Measurements from ENCODE around the gene B3GALT6. TPM values are rescaled to one million over a fixed set of nuclear protein-coding genes. Genes with fewer than 3 reads are reported as not detected.
A peak's percentile ranks its signal among the peaks of the same experiment; 100 is the strongest.

B3GALT6 gene
- total RNA-seq, 1 experiment from 2014 or later = 20.0 TPM

DNA sequence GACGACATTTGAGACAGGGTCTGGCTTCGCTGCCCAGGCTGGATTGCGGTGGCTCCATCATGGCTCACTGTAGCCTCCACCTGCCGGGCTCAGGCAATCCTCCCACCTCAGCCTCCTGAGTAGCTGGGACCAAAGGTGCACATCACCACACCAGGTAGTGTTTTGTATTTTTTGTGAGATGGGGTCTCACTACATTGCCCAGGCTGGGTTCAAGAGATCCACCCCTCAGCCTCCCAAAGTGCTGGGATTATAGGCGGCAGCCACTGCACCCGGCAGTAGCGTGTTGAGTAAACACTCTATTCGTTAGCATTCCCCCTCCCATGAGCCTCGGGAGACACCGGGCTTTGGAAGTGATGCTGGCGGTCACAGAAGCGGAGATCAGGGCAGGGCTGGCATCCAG lies 21.3 kb downstream of the B3GALT6 start:
- Mint-ChIP-seq H3K27me3 (ENCODE audit: low read depth) (no peaks in the 10 kb centered on the region), H3K4me1 (peaks cover 7% of the 10 kb centered on the region), H3K27ac (no peak overlapping the region), H3K36me3 (peaks cover 41% of the 10 kb centered on the region), H3K4me3 (no peak overlapping the region), H3K9me3 (no peaks in the 10 kb centered on the region)
- ChIA-PET CTCF (no interaction called here), POLR2A (no interaction called here)
- ATAC-seq = no peak
- DNase-seq (ENCODE audit: low spot score) = no peak
- TF ChIP-seq ZNF416 (CRISPR knock-in tag; IDR thresholded peaks at IDR 0.05) (no peak), GTF2I (CRISPR knock-in tag; conservative IDR thresholded peaks at IDR 0.05) (0 out of 2 replicates have a peak, but pooled peaks have one; percentile 40), ZNF121 (CRISPR knock-in tag; IDR thresholded peaks at IDR 0.05) (peak; percentile 97), TEAD1 (CRISPR knock-in tag; IDR thresholded peaks at IDR 0.05) (no peak), CREM (CRISPR knock-in tag; IDR thresholded peaks at IDR 0.05) (no peak)
- TF ChIP-seq, protein P1, sequence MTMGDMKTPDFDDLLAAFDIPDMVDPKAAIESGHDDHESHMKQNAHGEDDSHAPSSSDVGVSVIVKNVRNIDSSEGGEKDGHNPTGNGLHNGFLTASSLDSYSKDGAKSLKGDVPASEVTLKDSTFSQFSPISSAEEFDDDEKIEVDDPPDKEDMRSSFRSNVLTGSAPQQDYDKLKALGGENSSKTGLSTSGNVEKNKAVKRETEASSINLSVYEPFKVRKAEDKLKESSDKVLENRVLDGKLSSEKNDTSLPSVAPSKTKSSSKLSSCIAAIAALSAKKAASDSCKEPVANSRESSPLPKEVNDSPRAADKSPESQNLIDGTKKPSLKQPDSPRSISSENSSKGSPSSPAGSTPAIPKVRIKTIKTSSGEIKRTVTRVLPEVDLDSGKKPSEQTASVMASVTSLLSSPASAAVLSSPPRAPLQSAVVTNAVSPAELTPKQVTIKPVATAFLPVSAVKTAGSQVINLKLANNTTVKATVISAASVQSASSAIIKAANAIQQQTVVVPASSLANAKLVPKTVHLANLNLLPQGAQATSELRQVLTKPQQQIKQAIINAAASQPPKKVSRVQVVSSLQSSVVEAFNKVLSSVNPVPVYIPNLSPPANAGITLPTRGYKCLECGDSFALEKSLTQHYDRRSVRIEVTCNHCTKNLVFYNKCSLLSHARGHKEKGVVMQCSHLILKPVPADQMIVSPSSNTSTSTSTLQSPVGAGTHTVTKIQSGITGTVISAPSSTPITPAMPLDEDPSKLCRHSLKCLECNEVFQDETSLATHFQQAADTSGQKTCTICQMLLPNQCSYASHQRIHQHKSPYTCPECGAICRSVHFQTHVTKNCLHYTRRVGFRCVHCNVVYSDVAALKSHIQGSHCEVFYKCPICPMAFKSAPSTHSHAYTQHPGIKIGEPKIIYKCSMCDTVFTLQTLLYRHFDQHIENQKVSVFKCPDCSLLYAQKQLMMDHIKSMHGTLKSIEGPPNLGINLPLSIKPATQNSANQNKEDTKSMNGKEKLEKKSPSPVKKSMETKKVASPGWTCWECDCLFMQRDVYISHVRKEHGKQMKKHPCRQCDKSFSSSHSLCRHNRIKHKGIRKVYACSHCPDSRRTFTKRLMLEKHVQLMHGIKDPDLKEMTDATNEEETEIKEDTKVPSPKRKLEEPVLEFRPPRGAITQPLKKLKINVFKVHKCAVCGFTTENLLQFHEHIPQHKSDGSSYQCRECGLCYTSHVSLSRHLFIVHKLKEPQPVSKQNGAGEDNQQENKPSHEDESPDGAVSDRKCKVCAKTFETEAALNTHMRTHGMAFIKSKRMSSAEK (CRISPR knock-in tag; IDR thresholded peaks at IDR 0.05; ENCODE audit: borderline replicate concordance) = no peak

DNA sequence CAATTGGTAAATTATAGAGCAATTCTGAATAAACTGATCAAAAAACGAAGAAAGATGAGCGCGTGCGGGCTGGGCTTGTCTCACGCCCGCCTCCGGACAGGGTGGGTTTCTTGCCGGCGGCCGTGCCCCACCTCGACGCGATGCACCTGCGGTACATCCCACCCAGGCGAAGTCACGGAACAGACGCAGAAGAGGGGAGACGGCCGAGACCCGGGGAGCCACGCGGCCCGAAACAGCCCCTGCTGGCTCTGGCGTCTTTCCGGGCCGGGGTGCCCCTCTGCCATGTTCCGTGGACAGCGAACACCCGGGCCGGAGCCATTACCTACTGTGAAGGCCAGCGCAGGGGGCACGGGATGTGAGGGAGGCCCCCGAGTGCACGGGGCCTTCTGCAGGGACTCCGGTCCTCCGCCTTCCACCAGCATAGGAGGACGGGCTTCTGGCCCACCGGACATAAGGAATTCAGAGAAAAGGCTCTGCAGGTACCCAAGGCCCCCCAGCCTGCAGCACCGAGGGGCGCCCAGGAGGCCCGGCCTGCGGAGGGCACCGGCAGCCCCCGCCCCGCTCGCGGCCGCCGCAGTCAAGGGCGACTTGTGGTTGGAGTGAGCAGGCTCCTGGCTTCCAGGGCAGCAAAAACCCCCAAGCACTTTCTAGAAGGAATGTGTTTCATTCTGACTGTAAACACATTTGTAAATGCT lies 22.1 kb downstream of the B3GALT6 start:
- H3K9me3 Mint-ChIP-seq = no peaks in the 10 kb centered on the region
- ChIA-PET CTCF (no interaction called here), POLR2A (no interaction called here)
- peaks cover 12% of the 10 kb centered on the region for H3K4me1 Mint-ChIP-seq
- ATAC-seq = no peak
- H3K36me3 Mint-ChIP-seq = peaks cover 42% of the 10 kb centered on the region
- no peak overlapping the region for H3K4me3 Mint-ChIP-seq
- DNase-seq (ENCODE audit: low spot score) = no peak
- no peaks in the 10 kb centered on the region for H3K27me3 Mint-ChIP-seq (ENCODE audit: low read depth)
- H3K27ac Mint-ChIP-seq = no peak overlapping the region
- TF ChIP-seq, protein P2, sequence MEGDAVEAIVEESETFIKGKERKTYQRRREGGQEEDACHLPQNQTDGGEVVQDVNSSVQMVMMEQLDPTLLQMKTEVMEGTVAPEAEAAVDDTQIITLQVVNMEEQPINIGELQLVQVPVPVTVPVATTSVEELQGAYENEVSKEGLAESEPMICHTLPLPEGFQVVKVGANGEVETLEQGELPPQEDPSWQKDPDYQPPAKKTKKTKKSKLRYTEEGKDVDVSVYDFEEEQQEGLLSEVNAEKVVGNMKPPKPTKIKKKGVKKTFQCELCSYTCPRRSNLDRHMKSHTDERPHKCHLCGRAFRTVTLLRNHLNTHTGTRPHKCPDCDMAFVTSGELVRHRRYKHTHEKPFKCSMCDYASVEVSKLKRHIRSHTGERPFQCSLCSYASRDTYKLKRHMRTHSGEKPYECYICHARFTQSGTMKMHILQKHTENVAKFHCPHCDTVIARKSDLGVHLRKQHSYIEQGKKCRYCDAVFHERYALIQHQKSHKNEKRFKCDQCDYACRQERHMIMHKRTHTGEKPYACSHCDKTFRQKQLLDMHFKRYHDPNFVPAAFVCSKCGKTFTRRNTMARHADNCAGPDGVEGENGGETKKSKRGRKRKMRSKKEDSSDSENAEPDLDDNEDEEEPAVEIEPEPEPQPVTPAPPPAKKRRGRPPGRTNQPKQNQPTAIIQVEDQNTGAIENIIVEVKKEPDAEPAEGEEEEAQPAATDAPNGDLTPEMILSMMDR (IDR thresholded peaks at IDR 0.05) = no peak
- TF ChIP-seq, protein P3, sequence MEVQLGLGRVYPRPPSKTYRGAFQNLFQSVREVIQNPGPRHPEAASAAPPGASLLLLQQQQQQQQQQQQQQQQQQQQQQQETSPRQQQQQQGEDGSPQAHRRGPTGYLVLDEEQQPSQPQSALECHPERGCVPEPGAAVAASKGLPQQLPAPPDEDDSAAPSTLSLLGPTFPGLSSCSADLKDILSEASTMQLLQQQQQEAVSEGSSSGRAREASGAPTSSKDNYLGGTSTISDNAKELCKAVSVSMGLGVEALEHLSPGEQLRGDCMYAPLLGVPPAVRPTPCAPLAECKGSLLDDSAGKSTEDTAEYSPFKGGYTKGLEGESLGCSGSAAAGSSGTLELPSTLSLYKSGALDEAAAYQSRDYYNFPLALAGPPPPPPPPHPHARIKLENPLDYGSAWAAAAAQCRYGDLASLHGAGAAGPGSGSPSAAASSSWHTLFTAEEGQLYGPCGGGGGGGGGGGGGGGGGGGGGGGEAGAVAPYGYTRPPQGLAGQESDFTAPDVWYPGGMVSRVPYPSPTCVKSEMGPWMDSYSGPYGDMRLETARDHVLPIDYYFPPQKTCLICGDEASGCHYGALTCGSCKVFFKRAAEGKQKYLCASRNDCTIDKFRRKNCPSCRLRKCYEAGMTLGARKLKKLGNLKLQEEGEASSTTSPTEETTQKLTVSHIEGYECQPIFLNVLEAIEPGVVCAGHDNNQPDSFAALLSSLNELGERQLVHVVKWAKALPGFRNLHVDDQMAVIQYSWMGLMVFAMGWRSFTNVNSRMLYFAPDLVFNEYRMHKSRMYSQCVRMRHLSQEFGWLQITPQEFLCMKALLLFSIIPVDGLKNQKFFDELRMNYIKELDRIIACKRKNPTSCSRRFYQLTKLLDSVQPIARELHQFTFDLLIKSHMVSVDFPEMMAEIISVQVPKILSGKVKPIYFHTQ (CRISPR knock-in tag; IDR thresholded peaks at IDR 0.05) = no peak
- TF ChIP-seq ZNF671 (CRISPR knock-in tag; IDR thresholded peaks at IDR 0.05) (no peak), TEAD1 (CRISPR knock-in tag; IDR thresholded peaks at IDR 0.05) (no peak), CREM (CRISPR knock-in tag; IDR thresholded peaks at IDR 0.05) (no peak), GRHL2 (CRISPR knock-in tag; IDR thresholded peaks at IDR 0.05; ENCODE audit: insufficient replicate concordance, severe bottlenecking) (no peak)
- TF ChIP-seq, protein P4, sequence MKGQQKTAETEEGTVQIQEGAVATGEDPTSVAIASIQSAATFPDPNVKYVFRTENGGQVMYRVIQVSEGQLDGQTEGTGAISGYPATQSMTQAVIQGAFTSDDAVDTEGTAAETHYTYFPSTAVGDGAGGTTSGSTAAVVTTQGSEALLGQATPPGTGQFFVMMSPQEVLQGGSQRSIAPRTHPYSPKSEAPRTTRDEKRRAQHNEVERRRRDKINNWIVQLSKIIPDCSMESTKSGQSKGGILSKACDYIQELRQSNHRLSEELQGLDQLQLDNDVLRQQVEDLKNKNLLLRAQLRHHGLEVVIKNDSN (CRISPR knock-in tag; IDR thresholded peaks at IDR 0.05) = no peak
- TF ChIP-seq, protein P5, sequence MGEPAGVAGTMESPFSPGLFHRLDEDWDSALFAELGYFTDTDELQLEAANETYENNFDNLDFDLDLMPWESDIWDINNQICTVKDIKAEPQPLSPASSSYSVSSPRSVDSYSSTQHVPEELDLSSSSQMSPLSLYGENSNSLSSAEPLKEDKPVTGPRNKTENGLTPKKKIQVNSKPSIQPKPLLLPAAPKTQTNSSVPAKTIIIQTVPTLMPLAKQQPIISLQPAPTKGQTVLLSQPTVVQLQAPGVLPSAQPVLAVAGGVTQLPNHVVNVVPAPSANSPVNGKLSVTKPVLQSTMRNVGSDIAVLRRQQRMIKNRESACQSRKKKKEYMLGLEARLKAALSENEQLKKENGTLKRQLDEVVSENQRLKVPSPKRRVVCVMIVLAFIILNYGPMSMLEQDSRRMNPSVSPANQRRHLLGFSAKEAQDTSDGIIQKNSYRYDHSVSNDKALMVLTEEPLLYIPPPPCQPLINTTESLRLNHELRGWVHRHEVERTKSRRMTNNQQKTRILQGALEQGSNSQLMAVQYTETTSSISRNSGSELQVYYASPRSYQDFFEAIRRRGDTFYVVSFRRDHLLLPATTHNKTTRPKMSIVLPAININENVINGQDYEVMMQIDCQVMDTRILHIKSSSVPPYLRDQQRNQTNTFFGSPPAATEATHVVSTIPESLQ (CRISPR knock-in tag; IDR thresholded peaks at IDR 0.05) = no peak
- TF ChIP-seq, protein P6, sequence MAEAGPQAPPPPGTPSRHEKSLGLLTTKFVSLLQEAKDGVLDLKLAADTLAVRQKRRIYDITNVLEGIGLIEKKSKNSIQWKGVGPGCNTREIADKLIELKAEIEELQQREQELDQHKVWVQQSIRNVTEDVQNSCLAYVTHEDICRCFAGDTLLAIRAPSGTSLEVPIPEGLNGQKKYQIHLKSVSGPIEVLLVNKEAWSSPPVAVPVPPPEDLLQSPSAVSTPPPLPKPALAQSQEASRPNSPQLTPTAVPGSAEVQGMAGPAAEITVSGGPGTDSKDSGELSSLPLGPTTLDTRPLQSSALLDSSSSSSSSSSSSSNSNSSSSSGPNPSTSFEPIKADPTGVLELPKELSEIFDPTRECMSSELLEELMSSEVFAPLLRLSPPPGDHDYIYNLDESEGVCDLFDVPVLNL (CRISPR knock-in tag; IDR thresholded peaks at IDR 0.05; ENCODE audit: borderline replicate concordance, low read depth) = no peak
- TF ChIP-seq, protein P7, sequence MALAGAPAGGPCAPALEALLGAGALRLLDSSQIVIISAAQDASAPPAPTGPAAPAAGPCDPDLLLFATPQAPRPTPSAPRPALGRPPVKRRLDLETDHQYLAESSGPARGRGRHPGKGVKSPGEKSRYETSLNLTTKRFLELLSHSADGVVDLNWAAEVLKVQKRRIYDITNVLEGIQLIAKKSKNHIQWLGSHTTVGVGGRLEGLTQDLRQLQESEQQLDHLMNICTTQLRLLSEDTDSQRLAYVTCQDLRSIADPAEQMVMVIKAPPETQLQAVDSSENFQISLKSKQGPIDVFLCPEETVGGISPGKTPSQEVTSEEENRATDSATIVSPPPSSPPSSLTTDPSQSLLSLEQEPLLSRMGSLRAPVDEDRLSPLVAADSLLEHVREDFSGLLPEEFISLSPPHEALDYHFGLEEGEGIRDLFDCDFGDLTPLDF (CRISPR knock-in tag; IDR thresholded peaks at IDR 0.05) = no peak
- TF ChIP-seq, protein P8, sequence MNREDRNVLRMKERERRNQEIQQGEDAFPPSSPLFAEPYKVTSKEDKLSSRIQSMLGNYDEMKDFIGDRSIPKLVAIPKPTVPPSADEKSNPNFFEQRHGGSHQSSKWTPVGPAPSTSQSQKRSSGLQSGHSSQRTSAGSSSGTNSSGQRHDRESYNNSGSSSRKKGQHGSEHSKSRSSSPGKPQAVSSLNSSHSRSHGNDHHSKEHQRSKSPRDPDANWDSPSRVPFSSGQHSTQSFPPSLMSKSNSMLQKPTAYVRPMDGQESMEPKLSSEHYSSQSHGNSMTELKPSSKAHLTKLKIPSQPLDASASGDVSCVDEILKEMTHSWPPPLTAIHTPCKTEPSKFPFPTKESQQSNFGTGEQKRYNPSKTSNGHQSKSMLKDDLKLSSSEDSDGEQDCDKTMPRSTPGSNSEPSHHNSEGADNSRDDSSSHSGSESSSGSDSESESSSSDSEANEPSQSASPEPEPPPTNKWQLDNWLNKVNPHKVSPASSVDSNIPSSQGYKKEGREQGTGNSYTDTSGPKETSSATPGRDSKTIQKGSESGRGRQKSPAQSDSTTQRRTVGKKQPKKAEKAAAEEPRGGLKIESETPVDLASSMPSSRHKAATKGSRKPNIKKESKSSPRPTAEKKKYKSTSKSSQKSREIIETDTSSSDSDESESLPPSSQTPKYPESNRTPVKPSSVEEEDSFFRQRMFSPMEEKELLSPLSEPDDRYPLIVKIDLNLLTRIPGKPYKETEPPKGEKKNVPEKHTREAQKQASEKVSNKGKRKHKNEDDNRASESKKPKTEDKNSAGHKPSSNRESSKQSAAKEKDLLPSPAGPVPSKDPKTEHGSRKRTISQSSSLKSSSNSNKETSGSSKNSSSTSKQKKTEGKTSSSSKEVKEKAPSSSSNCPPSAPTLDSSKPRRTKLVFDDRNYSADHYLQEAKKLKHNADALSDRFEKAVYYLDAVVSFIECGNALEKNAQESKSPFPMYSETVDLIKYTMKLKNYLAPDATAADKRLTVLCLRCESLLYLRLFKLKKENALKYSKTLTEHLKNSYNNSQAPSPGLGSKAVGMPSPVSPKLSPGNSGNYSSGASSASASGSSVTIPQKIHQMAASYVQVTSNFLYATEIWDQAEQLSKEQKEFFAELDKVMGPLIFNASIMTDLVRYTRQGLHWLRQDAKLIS (CRISPR knock-in tag; IDR thresholded peaks at IDR 0.05; ENCODE audit: borderline replicate concordance) = no peak

Data from WTC11 (cell line).